T-helper 17 cell (primary cell): ENCODE results near the gene ZNF574. TPM values are rescaled to one million over a fixed set of nuclear protein-coding genes. Genes with fewer than 3 reads are reported as not detected.

ENCODE experiments used
- ATAC-seq: fragments of 150-1000 bp; cut with Tn5 transposase; 2 replicates; pipeline ENCODE4 v1.10.0; 2021; ENCODE audit warnings: mild to moderate bottlenecking, moderate library complexity
- DNase-seq, 3 donors: peaks; one replicate each; pipeline versions ENCODE4 v3.0.0 to v3.0.0-alpha.2; 2020 to 2021
- H3K9me3 ChIP-seq: one replicate; pipeline ENCODE4 v1.7.0; 2013; ENCODE audit warnings: low read length, mild to moderate bottlenecking; ENCODE audit not compliant: control insufficient read depth, poor library complexity, severe bottlenecking
- H3K27ac Mint-ChIP-seq: one replicate; pipeline ENCODE4 v1.8.0; 2022; ENCODE audit warnings: mild to moderate bottlenecking, moderate library complexity, mixed read lengths
- H3K27me3 Mint-ChIP-seq: one replicate; pipeline ENCODE4 v1.8.0; 2022; ENCODE audit warnings: mixed read lengths
- H3K36me3 Mint-ChIP-seq: one replicate; pipeline ENCODE4 v1.8.0; 2022; ENCODE audit warnings: low read depth, mixed read lengths
- H3K4me1 Mint-ChIP-seq: one replicate; pipeline ENCODE4 v1.8.0; 2022; ENCODE audit warnings: mild to moderate bottlenecking, mixed read lengths
- H3K4me3 Mint-ChIP-seq: one replicate; pipeline ENCODE4 v1.8.0; 2022; ENCODE audit warnings: mild to moderate bottlenecking, moderate library complexity, mixed read lengths
- total RNA-seq, 4 donors: library from RNA in 2 of 4; stranded (reverse) in 2 of 4; gene quantifications; one replicate each; pipeline ENCODE4 v1.2.3 and lab custom pipeline; 2022 to 2026

Gene ZNF574
- total RNA-seq, 2 donors from 2014 or later: 23.1 to 23.6 TPM

DNA sequence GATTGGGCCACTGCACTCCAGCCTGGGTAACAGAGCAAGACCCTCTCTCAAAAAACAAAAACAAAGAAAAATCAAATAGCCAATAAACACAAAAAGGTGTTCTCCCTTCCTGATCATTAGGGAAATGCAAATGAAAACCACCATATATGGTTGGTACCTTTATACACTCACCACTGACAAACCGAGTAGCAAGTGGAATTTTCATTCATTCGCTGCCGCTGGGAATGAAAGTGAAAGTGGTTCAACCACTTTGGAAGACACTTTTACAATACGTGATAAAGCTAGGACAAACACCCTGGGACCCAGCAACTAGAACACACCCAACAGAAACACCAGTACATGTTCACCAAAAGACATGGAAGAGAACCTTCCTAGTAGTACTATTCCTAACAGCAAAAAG lies 27.0 kb upstream of the ZNF574 start:
- no peaks in the 10 kb centered on the region for H3K9me3 ChIP-seq
- Mint-ChIP-seq H3K27me3 (peaks cover 18% of the 10 kb centered on the region), H3K27ac (no peak overlapping the region), H3K4me1 (peaks cover 13% of the 10 kb centered on the region), H3K36me3 (peaks cover 4% of the 10 kb centered on the region), H3K4me3 (peak overlapping the region; percentile 79)
- DNase-seq (no peak), ATAC-seq (no peak)

DNA sequence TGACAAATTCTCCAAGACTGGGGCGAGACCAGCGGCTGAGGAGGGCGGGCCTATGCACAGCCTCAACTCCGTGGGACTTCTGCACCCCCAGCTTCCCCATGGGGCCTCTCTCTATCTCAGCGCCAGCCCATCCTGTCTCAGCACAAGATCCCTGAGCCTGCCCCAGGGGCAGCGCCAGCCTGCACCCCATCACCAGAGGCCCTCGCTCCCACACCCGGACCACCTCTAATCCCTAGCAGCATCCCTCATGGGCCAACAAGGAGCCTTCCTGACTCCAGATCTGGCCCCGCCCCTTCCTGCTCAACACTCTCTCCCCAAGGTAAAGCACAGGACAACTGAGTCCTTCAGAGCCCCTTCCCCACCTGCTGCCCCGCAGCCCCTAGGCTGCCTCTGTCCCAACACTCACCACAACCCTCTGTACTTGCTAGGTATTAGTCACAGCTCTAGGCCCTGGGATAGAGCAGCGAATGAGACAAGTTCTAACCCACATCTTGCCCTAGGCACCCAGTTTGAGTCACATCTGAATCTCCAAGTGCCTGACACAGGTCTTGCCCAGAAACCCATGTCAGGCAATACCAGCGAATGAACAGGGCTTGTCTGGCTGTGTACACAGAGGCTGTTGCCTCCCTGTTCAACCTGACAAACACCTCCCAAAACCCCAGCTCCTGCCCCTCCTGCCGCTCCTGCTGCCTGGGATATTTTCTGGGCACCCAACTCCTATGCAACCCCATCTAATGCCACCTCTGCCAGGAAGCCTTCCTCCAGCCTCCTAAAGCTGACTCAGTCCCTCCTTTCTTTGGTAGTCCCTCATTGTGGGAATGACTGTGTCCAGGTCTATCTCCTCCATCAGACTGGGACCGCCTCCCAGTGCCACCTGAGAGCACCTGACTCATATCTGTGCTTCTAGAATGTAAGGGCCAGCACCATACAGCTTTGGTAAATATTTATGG lies 24.5 kb upstream of the ZNF574 start:
- ATAC-seq: no peak
- Mint-ChIP-seq H3K27ac (no peak overlapping the region), H3K4me3 (no peak overlapping the region)

DNA sequence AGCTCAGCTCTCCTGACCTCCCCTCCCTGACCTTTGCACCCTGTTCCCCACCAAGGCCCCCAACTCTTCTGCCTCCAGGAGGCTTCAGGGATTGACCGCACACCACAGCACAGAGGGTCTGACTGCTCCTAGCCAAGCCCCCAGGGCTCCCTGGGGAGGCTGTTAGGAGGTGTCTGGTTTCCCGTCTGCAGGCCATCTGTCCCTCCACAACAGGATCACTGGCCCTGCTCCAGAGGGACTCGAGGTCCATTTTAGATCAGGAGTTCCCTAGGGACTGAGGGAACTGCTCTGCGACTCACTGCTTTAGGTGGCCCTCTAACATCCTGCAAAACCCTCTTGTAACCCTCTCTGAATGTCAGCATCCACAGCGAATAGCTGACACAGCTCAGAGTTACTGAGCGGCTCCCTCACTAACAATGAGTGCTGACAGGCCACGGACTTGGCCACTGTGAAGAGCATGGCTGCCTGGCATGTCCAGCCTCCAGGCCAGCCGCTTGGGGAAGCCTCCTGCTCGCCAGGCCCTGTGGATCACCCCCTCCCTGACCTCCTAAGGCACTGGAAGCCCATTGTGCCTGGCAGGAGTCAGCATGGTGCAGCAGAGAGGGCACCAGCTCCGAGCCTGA lies 23.6 kb upstream of the ZNF574 start:
- no peak for ATAC-seq
- H3K4me3 Mint-ChIP-seq: no peak overlapping the region
- peaks cover 4% of the 10 kb centered on the region for H3K36me3 Mint-ChIP-seq
- no peaks in the 10 kb centered on the region for H3K9me3 ChIP-seq
- no peak overlapping the region for H3K27ac Mint-ChIP-seq
- peaks cover 11% of the 10 kb centered on the region for H3K4me1 Mint-ChIP-seq
- peaks cover 7% of the 10 kb centered on the region for H3K27me3 Mint-ChIP-seq
- no peak for DNase-seq

More for the DNA sequence above, 24.5 kb upstream of the ZNF574 start:
- no peak for DNase-seq
- H3K27me3 Mint-ChIP-seq: peaks cover 7% of the 10 kb centered on the region
- no peaks in the 10 kb centered on the region for H3K9me3 ChIP-seq
- peaks cover 4% of the 10 kb centered on the region for H3K36me3 Mint-ChIP-seq
- H3K4me1 Mint-ChIP-seq: peaks cover 11% of the 10 kb centered on the region

DNA sequence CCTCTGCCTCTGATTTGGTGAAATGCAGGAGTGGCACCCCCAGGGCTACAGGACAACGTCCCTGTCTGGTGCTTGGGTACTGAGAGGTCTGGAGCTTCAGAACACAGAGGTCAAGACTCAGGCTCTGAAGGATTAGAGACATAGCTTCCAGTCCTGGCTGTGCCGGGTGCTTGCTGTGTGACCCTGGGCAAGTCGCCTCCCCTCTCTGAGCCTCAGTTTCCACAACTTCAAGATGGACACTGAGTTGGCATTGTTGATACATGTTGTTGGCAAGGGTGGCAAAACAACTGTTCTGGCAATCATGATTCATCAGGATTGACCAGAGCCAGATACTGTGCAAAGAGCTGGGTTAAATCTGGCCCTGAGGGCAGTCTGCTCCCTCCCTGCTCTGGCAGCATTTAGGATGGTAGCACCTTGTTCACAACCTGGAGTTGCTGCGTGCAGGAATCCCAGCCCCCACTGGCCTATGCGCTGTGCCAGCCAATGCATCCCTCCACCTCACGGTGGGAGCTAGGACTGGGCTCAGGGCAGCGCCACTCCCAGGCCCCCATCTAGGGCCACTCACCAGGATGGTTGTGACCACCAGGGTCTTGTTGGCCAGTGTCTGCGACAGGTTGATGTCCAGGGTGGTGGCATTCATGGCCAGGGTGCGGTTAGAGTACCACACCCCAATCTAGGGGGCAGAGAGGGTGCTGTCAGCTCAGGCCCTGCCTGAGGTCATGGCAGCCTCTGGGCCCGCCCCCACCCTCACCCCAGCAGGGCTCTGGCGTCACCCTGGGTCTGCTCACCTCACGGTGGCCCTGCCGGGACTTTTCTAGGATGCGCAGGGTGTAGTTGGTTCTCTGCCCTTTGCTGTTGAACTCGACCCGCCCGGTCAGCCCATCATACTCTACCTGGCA lies 22.7 kb upstream of the ZNF574 start:
- H3K27ac Mint-ChIP-seq: no peak overlapping the region
- H3K9me3 ChIP-seq: no peaks in the 10 kb centered on the region
- H3K4me3 Mint-ChIP-seq: no peak overlapping the region
- H3K36me3 Mint-ChIP-seq: peaks cover 4% of the 10 kb centered on the region
- ATAC-seq: no peak
- peaks cover 9% of the 10 kb centered on the region for H3K4me1 Mint-ChIP-seq
- no peak for DNase-seq
- H3K27me3 Mint-ChIP-seq: peaks cover 7% of the 10 kb centered on the region

DNA sequence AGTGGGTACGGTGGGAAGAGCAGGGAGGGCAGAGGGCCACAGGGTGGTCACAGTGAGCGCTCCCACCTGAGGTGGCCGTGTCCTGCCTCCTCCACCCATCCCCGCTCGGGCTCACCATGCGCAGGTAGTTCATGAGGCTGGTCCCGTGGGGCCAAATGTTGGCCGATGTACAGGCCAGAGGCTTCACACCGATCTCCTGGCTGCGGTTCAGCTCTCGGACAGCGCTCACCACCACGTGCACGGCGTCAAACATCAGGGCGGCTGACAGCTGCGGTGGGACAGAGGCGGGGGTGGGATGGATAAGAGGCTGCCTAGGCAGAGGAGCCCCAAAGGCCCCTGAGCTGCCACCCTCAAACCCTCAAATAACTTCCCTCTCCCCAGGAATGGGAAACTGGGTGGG lies 21.8 kb upstream of the ZNF574 start:
- Mint-ChIP-seq H3K4me3 (no peak overlapping the region), H3K36me3 (peaks cover 2% of the 10 kb centered on the region), H3K27ac (no peak overlapping the region), H3K27me3 (peaks cover 7% of the 10 kb centered on the region), H3K4me1 (peaks cover 5% of the 10 kb centered on the region)
- ATAC-seq (no peak), DNase-seq (no peak)
- H3K9me3 ChIP-seq: no peaks in the 10 kb centered on the region

DNA sequence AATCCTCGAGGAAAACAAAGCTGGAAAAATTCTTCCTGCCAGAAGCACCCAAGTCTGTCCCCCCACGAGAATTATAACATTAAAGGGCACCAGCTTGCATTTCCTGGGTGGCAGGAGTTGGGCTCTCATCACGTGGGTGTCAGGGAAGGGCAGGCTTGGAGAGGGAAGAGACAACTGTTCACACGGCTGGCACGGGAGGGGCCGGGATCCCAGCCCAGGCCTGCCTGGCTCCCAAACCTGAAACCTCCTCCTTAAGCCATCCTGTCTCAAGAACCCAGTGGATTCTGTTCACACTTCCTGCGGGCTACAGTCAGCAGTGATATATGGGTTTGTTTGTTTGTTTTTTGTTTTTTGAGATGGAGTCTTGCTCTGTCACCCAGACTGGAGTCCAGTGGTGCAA lies 18.1 kb upstream of the ZNF574 start:
- peaks cover 5% of the 10 kb centered on the region for H3K36me3 Mint-ChIP-seq
- peaks cover 6% of the 10 kb centered on the region for H3K4me1 Mint-ChIP-seq
- H3K27me3 Mint-ChIP-seq: peaks cover 16% of the 10 kb centered on the region
- H3K27ac Mint-ChIP-seq: no peak overlapping the region
- H3K4me3 Mint-ChIP-seq: no peak overlapping the region
- no peak for ATAC-seq
- no peak for DNase-seq
- no peaks in the 10 kb centered on the region for H3K9me3 ChIP-seq

DNA sequence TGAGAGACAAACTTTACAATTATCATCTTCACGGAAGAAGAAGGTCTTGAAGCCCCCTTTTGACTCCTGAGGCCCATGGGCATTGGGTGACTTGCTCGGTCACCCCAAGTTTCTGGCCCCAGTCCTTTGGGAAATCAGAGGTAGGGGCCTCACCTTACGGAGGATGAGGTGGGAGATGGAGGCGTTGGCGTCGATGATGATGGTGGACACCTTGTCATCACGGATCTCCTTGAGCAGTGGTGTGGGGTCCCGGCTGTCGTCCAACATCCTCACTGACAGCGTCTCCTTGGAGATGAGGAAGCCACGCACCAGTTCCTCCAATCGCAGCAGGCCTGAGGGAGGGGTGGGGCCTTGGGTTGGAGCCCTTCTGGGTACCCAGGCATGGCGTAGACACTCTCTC lies 16.8 kb upstream of the ZNF574 start:
- Mint-ChIP-seq H3K4me3 (no peak overlapping the region), H3K4me1 (peaks cover 11% of the 10 kb centered on the region), H3K27me3 (peaks cover 21% of the 10 kb centered on the region), H3K36me3 (peaks cover 5% of the 10 kb centered on the region), H3K27ac (no peak overlapping the region)
- no peak for ATAC-seq
- no peaks in the 10 kb centered on the region for H3K9me3 ChIP-seq
- no peak for DNase-seq

DNA sequence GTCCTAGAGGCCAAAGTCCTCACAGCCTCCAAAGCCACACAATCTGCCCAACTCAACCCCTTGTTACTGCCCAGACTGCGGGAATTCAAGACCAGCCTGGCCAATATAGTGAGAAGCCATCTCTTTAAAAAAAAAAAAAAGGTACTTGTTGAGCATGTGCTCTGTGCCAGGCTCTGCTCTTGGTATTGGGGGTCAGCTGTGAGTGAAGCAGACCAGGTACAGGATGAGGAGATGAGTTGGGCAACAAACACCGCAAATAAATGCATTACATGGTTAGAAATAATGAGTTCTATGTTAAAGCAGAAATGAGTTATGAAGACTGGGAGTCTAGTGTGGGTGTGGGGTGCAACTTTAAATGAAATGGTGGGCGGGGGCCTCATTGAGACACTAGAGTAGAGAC lies 15.8 kb upstream of the ZNF574 start:
- H3K36me3 Mint-ChIP-seq: peaks cover 5% of the 10 kb centered on the region

DNA sequence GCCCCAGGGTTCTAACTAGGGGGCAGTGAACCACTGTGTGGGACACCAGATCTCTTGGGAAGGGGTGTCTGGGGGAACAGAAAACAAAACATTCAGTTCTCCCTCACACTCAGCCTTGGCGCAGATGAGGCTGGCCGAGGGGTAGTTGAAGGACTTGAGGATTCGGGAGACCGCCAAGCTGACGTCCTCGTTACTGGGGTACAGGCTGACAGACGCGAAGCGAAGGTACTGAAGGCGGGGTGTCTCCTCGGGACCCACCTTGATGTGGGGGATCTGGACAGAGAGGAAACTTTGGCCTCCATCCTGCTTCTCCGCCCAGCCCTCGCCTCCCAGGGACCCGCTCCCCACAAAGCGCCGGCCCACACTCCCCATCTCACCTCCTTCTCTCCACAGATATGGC lies 13.6 kb upstream of the ZNF574 start:
- Mint-ChIP-seq H3K4me3 (no peak overlapping the region), H3K27ac (no peak overlapping the region), H3K27me3 (peaks cover 15% of the 10 kb centered on the region), H3K4me1 (peaks cover 14% of the 10 kb centered on the region), H3K36me3 (peaks cover 5% of the 10 kb centered on the region)
- no peaks in the 10 kb centered on the region for H3K9me3 ChIP-seq
- DNase-seq (no peak), ATAC-seq (no peak)

More for the DNA sequence above, 15.8 kb upstream of the ZNF574 start:
- peaks cover 14% of the 10 kb centered on the region for H3K4me1 Mint-ChIP-seq
- no peak overlapping the region for H3K4me3 Mint-ChIP-seq
- no peaks in the 10 kb centered on the region for H3K9me3 ChIP-seq
- ATAC-seq: no peak
- H3K27me3 Mint-ChIP-seq: peaks cover 15% of the 10 kb centered on the region
- no peak for DNase-seq
- H3K27ac Mint-ChIP-seq: no peak overlapping the region

DNA sequence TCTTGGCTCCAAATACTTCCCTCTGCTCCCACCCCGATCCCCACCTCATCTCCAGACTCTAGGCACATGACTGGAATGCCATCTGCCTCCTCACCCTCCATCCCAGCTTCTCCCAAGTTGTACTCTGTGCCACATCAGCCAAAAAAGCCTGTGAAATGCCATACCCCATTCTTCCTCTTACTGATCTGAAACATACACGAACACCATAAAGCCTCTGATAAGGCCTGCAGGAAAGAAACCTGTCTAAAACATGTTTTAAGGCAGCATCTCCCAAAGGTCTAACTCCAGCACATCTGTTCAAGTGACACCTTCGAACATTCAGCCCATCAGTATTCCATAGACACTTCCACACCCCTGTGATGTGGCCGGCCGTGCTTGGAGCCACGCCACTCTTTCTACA lies 11.5 kb upstream of the ZNF574 start:
- Mint-ChIP-seq H3K36me3 (peaks cover 5% of the 10 kb centered on the region), H3K27ac (no peak overlapping the region), H3K27me3 (peaks cover 15% of the 10 kb centered on the region), H3K4me1 (peaks cover 14% of the 10 kb centered on the region), H3K4me3 (no peak overlapping the region)
- DNase-seq (no peak), ATAC-seq (no peak)
- H3K9me3 ChIP-seq: no peaks in the 10 kb centered on the region

DNA sequence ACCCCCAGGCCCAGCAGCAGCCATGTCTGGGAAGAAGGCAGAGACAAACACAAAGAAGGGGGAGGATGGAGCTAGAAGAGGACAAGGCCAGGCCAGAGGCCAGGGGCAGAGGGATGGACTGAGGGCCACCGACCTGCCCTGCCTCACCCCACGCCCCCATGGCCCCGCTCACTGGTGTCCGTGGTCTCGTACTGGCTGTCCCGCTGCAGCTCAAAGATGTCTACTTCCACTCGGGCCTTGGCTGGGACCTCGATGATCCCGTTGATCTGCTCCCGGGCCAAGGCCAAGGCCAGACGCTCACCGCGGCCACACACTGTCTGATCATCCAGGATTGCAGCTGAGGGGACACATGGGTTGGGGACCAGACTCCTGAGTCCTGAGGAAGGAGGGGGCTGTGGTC lies 10.9 kb upstream of the ZNF574 start:
- no peaks in the 10 kb centered on the region for H3K9me3 ChIP-seq
- DNase-seq (no peak), ATAC-seq (no peak)
- Mint-ChIP-seq H3K4me3 (no peak overlapping the region), H3K27ac (no peak overlapping the region), H3K27me3 (peaks cover 15% of the 10 kb centered on the region), H3K36me3 (peaks cover 3% of the 10 kb centered on the region), H3K4me1 (peaks cover 14% of the 10 kb centered on the region)

DNA sequence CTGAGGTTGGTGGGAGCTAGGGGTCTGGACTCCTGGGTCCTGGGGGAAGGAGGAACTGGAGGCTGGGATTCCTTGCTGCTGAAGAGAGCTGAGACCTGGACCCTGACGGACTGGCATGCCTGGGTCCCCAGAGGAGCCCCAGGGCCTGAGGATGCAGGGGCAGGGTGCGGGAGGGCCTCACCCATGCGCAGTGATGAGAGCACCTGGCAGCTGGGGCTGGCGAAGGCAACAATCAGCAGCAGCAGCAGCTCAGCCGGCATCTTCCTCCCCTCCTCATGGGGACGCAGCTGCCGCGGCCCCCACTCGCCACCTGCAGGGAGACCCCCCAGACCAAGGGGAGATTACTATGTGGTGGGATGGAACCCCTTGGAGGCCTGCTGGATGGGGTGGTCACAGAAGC lies 10.5 kb upstream of the ZNF574 start:
- no peaks in the 10 kb centered on the region for H3K9me3 ChIP-seq
- ATAC-seq: no peak
- Mint-ChIP-seq H3K27ac (no peak overlapping the region), H3K4me3 (peak overlapping the region; percentile 5), H3K4me1 (peaks cover 13% of the 10 kb centered on the region), H3K27me3 (peaks cover 15% of the 10 kb centered on the region), H3K36me3 (peaks cover 3% of the 10 kb centered on the region)
- DNase-seq: no peak
